ENCODE results near the gene STAT5B. TPM values are rescaled to one million over a fixed set of nuclear protein-coding genes. Genes with fewer than 3 reads are reported as not detected.
"Not testable (repeated sequence)": the region's sequence is repeated elsewhere in the genome, so short reads cannot be mapped to it uniquely, and the experiment has no call there.

The STAT5B gene
- total RNA-seq, 6 experiments from 2014 or later, result 16.8 to 22.5 (median 20.1) TPM

DNA sequence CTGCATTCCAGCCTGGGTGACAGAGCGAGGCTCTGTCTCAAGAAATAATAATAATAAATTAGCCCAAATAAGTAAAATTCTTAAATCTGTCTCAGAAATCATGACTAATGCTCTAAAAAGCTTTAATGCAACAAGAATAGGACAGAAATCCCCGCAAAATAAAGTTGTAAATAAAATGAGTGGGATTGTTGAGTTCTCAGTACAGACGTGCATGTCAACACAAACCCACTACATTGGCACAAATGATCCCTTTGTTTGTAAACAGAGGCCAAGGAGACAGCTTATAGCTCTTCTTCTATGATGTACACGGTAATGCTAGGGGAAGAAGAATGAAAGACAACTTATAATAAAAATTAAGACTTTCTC, 6.0 kb downstream of the STAT5B start:
- TF ChIP-seq, protein P1, sequence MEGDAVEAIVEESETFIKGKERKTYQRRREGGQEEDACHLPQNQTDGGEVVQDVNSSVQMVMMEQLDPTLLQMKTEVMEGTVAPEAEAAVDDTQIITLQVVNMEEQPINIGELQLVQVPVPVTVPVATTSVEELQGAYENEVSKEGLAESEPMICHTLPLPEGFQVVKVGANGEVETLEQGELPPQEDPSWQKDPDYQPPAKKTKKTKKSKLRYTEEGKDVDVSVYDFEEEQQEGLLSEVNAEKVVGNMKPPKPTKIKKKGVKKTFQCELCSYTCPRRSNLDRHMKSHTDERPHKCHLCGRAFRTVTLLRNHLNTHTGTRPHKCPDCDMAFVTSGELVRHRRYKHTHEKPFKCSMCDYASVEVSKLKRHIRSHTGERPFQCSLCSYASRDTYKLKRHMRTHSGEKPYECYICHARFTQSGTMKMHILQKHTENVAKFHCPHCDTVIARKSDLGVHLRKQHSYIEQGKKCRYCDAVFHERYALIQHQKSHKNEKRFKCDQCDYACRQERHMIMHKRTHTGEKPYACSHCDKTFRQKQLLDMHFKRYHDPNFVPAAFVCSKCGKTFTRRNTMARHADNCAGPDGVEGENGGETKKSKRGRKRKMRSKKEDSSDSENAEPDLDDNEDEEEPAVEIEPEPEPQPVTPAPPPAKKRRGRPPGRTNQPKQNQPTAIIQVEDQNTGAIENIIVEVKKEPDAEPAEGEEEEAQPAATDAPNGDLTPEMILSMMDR (IDR thresholded peaks at IDR 0.05), result no peak
- Mint-ChIP-seq H3K9me3 (no peaks in the 10 kb centered on the region), H3K4me3 (no peak overlapping the region), H3K27ac (peak overlapping the region; percentile 21; the same call in 1 of the 2 replicates), H3K36me3 (ENCODE audit: low read depth) (no peaks in the 10 kb centered on the region), H3K27me3 (ENCODE audit: insufficient read depth) (no peaks in the 10 kb centered on the region; the same call in 1 of the 2 replicates), H3K4me1 (ENCODE audit: low read depth) (peaks cover 64% of the 10 kb centered on the region)
- no peak for DNase-seq

- Mint-ChIP-seq H3K27ac (no peak overlapping the region; the same call in 1 of the 2 replicates), H3K9me3 (no peaks in the 10 kb centered on the region), H3K4me1 (ENCODE audit: low read depth) (peaks cover 47% of the 10 kb centered on the region), H3K27me3 (ENCODE audit: insufficient read depth) (no peaks in the 10 kb centered on the region; the same call in 1 of the 2 replicates), H3K4me3 (no peak overlapping the region), H3K36me3 (ENCODE audit: low read depth) (no peaks in the 10 kb centered on the region)
- TF ChIP-seq, protein P1 (IDR thresholded peaks at IDR 0.05), result no peak
- DNase-seq, result no peak
These were observed 8.0 kb downstream of the STAT5B start for GRCh38 chr17:42268236-42268635.

DNA sequence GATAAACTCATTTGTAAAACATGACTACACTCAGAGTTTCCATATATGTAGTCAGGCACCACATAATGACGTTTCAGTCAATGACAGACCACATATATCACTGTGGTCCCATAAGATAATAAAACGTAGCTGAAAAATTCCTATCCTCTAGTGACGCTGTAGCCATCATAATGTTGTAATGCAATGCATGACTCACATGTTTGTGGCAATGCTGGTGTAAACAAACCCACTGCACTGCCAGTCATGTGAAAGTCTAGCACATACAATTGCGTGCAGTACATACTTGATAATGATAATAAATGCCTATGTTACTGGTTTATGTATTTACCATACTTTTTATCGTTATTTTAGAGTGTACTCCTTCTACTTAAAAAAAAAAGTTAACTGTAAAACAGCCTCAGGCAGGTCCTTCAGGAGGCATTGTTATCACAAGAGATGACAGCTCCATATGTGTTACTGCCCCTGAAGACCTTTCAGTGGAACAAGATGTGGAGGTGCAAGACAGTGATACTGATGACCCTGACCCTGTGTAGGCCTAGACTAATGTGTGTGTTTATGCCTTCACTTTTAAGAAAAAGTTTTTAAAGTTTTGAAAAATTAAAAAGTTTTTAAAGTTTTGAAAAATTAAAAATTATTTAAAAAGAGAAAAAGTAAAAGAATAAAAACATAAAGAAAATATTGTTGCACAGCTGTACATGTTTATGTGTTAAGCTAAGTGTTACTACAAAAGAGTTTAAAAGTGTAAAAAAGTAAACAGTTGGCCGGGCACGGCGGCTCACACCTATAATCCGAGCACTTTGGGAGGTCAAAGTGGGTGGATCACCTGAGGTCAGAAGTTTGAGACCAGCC, 9.0 kb downstream of the STAT5B start:
- Mint-ChIP-seq H3K9me3 (no peaks in the 10 kb centered on the region), H3K4me1 (ENCODE audit: low read depth) (peaks cover 38% of the 10 kb centered on the region), H3K27ac (peak overlapping the region; percentile 91), H3K27me3 (ENCODE audit: insufficient read depth) (no peaks in the 10 kb centered on the region; the same call in 1 of the 2 replicates), H3K4me3 (peak overlapping the region; percentile 33; the same call in 1 of the 2 replicates), H3K36me3 (ENCODE audit: low read depth) (no peaks in the 10 kb centered on the region)
- peak; percentile 96 for DNase-seq
- TF ChIP-seq, protein P1 (IDR thresholded peaks at IDR 0.05), result no peak

DNA sequence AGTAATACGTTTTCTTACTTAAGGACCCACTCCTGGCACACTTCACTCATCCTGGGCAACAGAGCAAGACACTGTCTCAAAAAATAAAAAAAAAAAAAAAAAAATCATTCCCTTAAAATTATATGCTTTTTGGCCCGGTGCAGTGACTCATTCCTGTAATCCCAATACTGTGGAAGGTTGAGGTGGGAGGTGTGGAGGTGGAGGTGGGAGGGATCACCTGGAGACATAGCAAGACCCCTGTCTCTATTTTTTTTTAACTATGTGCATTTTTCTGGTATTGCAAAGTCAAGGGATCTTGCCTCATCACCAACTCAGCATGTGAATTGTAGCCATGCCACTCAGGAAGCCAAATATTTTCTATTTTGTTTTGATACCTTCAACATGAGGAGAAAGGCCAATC, 9.7 kb downstream of the STAT5B start:
- no peaks in the 10 kb centered on the region for H3K9me3 Mint-ChIP-seq
- peak overlapping the region; percentile 91 for H3K27ac Mint-ChIP-seq
- H3K4me3 Mint-ChIP-seq, result peak overlapping the region; percentile 33; the same call in 1 of the 2 replicates
- DNase-seq, result no peak
- TF ChIP-seq, protein P1 (IDR thresholded peaks at IDR 0.05), result no peak
- H3K36me3 Mint-ChIP-seq (ENCODE audit: low read depth), result no peaks in the 10 kb centered on the region
- H3K27me3 Mint-ChIP-seq (ENCODE audit: insufficient read depth), result no peaks in the 10 kb centered on the region; the same call in 1 of the 2 replicates
- H3K4me1 Mint-ChIP-seq (ENCODE audit: low read depth), result peaks cover 37% of the 10 kb centered on the region

- DNase-seq; H3K36me3 Mint-ChIP-seq (ENCODE audit: low read depth): not testable (repeated sequence)
- H3K4me1 Mint-ChIP-seq (ENCODE audit: low read depth), result peaks cover 20% of the 10 kb centered on the region
These were observed 11.8 kb downstream of the STAT5B start for GRCh38 chr17:42264366-42264765.

DNA sequence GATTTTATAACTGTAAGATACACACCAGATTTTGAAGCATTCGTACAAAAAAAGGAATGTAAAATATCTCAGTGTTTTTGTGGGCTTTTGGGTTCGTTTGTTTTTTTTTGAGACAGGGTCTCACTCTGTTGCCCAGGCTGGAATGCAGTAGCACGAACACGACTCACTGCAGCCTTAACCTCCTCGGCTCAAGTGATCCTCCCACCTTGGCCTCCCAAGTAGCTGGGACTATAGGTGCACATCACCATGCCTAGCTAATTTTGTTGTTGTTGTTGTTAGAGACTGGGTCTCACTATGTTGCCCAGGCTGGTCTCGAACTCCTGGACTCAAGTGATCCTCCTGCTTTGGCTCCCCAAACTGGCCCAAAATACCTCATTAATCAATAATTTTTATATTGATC, 15.9 kb downstream of the STAT5B start:
- Mint-ChIP-seq H3K4me1 (ENCODE audit: low read depth) (peaks cover 3% of the 10 kb centered on the region), H3K4me3 (no peak overlapping the region), H3K27ac (no peak overlapping the region), H3K9me3 (no peaks in the 10 kb centered on the region), H3K27me3 (ENCODE audit: insufficient read depth) (no peaks in the 10 kb centered on the region; the same call in 1 of the 2 replicates), H3K36me3 (ENCODE audit: low read depth) (no peaks in the 10 kb centered on the region)
- TF ChIP-seq, protein P1 (IDR thresholded peaks at IDR 0.05), result no peak
- DNase-seq, result no peak

More at GRCh38 chr17:42264366-42264765, 11.8 kb downstream of the STAT5B start:
- H3K27me3 Mint-ChIP-seq (ENCODE audit: insufficient read depth); H3K9me3 Mint-ChIP-seq; H3K4me3 Mint-ChIP-seq; H3K27ac Mint-ChIP-seq: not testable (repeated sequence)

All from HFFc6 (cell line).